IPS-18c (cell line): Measurements from ENCODE around the gene AGGF1.
"Not testable (repeated sequence)": the region's sequence is repeated elsewhere in the genome, so short reads cannot be mapped to it uniquely, and the experiment has no call there.

Experiments used
- H3K4me3 ChIP-seq: 2 replicates; pipeline ENCODE4 v1.7.0; 2013; ENCODE audit warnings: low read depth, mild to moderate bottlenecking, low read length, moderate library complexity; ENCODE audit not compliant: insufficient read depth
- H3K9me3 ChIP-seq: one replicate; pipeline ENCODE4 v1.6.1; 2013; ENCODE audit warnings: mild to moderate bottlenecking, low read length, moderate library complexity; ENCODE audit not compliant: control insufficient read depth, insufficient read depth

Gene AGGF1, protein sequence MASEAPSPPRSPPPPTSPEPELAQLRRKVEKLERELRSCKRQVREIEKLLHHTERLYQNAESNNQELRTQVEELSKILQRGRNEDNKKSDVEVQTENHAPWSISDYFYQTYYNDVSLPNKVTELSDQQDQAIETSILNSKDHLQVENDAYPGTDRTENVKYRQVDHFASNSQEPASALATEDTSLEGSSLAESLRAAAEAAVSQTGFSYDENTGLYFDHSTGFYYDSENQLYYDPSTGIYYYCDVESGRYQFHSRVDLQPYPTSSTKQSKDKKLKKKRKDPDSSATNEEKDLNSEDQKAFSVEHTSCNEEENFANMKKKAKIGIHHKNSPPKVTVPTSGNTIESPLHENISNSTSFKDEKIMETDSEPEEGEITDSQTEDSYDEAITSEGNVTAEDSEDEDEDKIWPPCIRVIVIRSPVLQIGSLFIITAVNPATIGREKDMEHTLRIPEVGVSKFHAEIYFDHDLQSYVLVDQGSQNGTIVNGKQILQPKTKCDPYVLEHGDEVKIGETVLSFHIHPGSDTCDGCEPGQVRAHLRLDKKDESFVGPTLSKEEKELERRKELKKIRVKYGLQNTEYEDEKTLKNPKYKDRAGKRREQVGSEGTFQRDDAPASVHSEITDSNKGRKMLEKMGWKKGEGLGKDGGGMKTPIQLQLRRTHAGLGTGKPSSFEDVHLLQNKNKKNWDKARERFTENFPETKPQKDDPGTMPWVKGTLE

GRCh38 chr5:77030097-77031071, at the start of gene AGGF1:
Gene AGGF1 (plus strand): TSS chr5:77030404. CDS start chr5:77030767, 363 bp downstream.
- Histone ChIP-seq H3K4me3 (peak within 1 kb of the TSS; percentile 83), H3K9me3 (peaks cover 14% of the 10 kb centered on the region)

DNA sequence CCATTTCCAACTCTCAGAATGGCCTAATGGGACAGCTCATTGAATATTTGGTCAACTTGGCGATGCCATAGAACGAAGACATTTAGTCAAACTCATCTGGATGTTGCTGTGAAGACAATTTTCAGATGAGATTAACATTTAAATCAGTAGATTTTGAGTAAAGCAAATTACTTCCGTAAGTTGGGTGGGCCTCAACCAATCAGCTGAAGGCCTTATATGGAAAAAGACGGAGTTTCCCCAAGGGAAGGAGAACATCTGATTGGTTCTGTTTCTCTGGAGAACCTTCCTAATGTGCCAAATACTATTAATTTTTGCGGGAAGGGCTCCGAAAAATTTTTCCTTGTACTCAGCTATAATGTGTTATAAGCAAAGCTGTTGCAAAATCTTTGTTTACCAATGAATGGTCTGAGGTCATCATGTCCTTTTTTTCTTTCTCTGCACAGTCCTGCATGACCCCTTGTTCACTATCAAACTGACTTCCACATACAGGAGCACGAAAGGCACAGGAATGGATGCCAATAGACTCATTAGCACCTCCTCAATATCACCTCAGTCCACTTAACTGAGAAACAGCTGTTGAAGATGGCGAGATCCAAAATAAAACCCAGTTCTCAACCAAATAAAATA, 49.6 kb upstream of the AGGF1 start:
- H3K9me3 ChIP-seq: peaks cover 2% of the 10 kb centered on the region
- H3K4me3 ChIP-seq: no peak overlapping the region

- no peak overlapping the region for H3K4me3 ChIP-seq
- H3K9me3 ChIP-seq: peaks cover 4% of the 10 kb centered on the region
Observed at GRCh38 chr5:76982450-76982849, 47.8 kb upstream of the AGGF1 start.

DNA sequence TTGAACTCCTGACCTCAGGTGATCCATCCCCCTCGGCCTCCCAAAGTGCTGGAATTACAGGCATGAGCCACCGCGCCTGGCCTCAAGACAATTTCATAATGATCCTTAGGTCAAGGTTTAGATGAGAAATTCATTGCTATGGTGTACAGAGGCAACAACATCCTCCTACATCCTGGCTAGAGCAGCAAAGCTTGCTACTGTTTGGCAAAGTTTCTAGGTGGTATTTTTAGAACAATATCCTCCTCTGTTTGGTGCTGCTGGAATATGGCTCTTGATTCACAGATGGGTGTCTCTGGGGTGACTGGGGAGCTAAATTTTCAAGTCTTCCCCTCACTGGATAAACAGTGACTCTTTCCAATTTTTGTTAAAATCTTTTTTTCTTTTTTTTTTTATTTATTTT, 46.7 kb upstream of the AGGF1 start:
- H3K9me3 ChIP-seq: peaks cover 4% of the 10 kb centered on the region
- H3K4me3 ChIP-seq: no peak overlapping the region

DNA sequence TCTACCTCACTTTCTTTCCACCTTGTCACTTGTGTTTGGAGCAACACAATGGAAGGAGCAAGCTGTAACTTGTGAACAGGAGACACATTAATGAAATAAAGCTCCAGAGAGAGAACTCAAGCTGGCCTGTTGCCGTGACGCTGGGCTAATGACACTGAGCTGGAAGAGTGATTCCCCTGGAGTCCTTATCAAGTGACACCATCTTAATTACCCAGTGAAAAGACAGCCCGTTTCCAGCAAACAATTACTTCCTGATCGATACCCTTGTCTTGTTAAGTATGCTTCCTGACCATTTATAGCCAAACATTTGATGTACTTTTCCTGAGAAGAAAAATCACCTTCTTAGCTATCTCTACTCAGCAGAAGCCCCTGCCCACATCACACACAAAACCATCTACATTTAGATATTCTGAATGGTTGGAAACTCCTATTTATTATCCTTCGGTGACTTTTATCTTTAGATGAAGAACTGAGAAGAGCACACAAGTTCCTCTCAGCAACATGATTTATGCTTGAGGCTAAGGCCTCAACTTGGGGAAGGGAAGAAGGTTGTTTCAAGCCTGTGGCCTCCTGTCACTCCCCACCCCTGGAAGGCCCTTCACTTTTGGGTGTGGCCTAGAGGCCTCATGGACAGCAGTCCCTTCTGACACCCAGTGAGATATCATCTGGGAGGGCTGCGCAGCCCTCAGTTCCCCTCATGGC, 43.2 kb upstream of the AGGF1 start:
- no peak overlapping the region for H3K4me3 ChIP-seq
- H3K9me3 ChIP-seq: peaks cover 4% of the 10 kb centered on the region

DNA sequence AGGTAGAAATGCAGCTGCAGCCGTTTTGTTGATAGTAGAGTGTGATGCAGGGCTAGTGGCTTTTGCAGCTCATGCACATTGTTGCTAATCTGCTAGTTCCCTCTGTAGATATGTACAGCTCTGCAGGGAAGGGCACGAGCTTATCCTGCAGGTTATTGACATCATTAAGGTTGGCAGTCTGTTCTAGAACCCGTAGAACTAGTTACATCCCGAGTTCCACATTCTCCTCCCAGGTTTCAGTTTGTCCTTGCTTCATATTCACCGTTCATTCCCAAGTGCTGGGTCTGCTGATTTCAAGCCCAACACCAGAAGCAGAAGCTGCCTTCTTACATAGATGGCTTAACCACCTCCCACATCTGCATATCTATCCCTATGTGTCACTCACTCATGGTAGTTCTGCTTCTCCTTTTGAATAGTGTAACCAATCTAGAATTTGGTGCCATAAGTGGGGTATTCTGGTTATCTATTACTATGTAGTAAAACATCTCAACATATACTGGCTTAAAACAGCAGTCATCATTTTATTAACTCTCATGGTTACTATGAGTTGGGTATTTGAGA, 39.2 kb upstream of the AGGF1 start:
- Histone ChIP-seq H3K9me3 (peaks cover 2% of the 10 kb centered on the region), H3K4me3 (no peak overlapping the region)

GRCh38 chr5:76993436-76993835, 36.8 kb upstream of the AGGF1 start:
- H3K4me3 ChIP-seq, H3K9me3 ChIP-seq: not testable (repeated sequence)

- H3K4me3 ChIP-seq: no peak overlapping the region
Observed at GRCh38 chr5:76994337-76994736, 35.9 kb upstream of the AGGF1 start.

DNA sequence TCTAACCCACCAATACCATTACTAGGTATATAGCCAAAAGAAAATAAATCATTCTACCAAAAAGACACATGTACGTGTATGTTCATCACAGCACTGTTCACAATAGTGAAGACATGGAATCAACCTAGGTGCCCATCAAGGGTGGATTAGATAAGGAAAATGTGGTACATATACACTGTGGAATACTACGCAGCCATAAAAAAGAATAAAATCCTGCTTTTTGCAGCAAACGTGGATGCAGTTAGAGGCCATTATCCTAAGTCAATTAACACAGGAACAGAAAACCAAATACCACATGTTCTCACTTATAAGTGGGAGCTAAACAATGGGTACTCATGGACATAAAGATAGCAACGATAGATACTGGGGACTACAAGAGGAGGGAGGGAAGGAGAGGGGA, 32.0 kb upstream of the AGGF1 start:
- not testable (repeated sequence) for H3K9me3 ChIP-seq, H3K4me3 ChIP-seq

More at GRCh38 chr5:76994337-76994736, 35.9 kb upstream of the AGGF1 start:
- no peaks in the 10 kb centered on the region for H3K9me3 ChIP-seq

- H3K9me3 ChIP-seq: no peaks in the 10 kb centered on the region
- no peak overlapping the region for H3K4me3 ChIP-seq
Observed at GRCh38 chr5:76999451-76999850, 30.8 kb upstream of the AGGF1 start.

- H3K4me3 ChIP-seq: no peak overlapping the region
- no peaks in the 10 kb centered on the region for H3K9me3 ChIP-seq
Observed at GRCh38 chr5:77003246-77003645, 27.0 kb upstream of the AGGF1 start.

DNA sequence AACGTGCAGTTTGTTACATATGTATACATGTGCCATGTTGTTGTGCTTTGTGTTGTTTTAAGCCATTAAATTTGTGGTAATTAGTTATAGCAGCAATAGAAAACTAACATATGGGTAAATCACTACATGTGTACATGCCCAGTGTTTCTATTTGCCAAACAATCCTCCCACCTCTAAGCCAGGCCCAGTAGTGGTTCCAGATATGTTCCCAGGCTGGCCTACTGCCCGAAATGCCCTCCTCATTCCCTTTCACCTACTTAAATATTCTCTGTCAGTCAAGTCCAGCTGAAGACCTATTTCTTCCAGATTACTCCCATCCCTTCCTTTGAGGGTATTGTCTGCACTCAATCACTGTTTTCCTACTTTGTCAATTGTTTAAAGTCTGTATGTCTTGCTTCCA, 24.1 kb upstream of the AGGF1 start:
- H3K4me3 ChIP-seq: no peak overlapping the region

DNA sequence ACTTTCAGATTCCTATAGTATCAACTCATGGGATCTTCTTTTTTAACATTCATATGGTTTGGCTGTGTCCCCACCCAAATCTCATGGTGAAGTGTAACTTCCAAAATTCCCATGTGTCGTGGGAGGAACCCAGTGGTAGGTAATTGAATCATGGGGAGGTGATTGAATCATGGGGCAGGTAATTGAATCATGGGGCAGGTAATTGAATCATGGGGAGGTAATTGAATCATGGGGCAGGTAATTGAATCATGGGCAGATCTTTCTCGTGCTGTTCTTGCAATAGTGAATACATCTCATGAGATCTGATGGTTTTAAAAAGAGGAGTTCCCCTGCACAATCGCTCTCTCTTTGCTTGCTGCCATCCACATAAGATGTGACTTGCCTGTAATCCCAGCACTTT, 21.8 kb upstream of the AGGF1 start:
- H3K9me3 ChIP-seq: no peaks in the 10 kb centered on the region

More for the DNA sequence above, 24.1 kb upstream of the AGGF1 start:
- no peaks in the 10 kb centered on the region for H3K9me3 ChIP-seq

GRCh38 chr5:77010243-77010642, 20.0 kb upstream of the AGGF1 start:
- H3K9me3 ChIP-seq: no peaks in the 10 kb centered on the region

More for the DNA sequence above, 21.8 kb upstream of the AGGF1 start:
- H3K4me3 ChIP-seq: no peak overlapping the region

GRCh38 chr5:77011498-77011897, 18.7 kb upstream of the AGGF1 start:
- Histone ChIP-seq H3K4me3 (no peak overlapping the region), H3K9me3 (no peaks in the 10 kb centered on the region)

More at GRCh38 chr5:77010243-77010642, 20.0 kb upstream of the AGGF1 start:
- H3K4me3 ChIP-seq: no peak overlapping the region

GRCh38 chr5:77012601-77013000, 17.6 kb upstream of the AGGF1 start:
- Histone ChIP-seq H3K9me3 (no peaks in the 10 kb centered on the region), H3K4me3 (no peak overlapping the region)
